Thoracic aorta (tissue), 2 donors: ENCODE results near the gene SYT11. TPM values are rescaled to one million over a fixed set of nuclear protein-coding genes. Genes with fewer than 3 reads are reported as not detected.

Source experiments
- ATAC-seq: fragments of 150-250 bp; one replicate; pipeline ENCODE4 v1.8.0; 2017; ENCODE audit warnings: low read depth; ENCODE audit not compliant: insufficient number of reproducible peaks, low FRiP score
- DNase-seq: peaks from one replicate; pipeline ENCODE4 v3.0.0-alpha.2; 2020; ENCODE audit warnings: low spot score
- H3K27ac ChIP-seq, 2 donors: fragments of 200-600 bp; sonication (generic); 1 replicate in 1 of 2; 2 replicates in 1 of 2; pipeline ENCODE4 v1.5.1; 2016; ENCODE audit warnings: mild to moderate bottlenecking in 2 of 2, moderate library complexity in 2 of 2
- H3K27me3 ChIP-seq: fragments of 200-600 bp; sonication (generic); replicated peaks from 2 replicates; pipeline ENCODE4 v1.6.0; 2016; ENCODE audit warnings: mild to moderate bottlenecking; ENCODE audit not compliant: insufficient read depth
- H3K36me3 ChIP-seq: fragments of 200-600 bp; sonication (generic); one replicate; pipeline ENCODE4 v1.5.1; 2016
- H3K4me1 ChIP-seq, 2 donors: fragments of 200-600 bp; sonication (generic); 1 replicate in 1 of 2; 2 replicates in 1 of 2; pipeline versions ENCODE4 v1.5.1 to v1.6.0; 2016; ENCODE audit warnings: low read depth in 2 of 2, mild to moderate bottlenecking in 1 of 2; ENCODE audit not compliant: control insufficient read depth in 1 of 2
- H3K4me3 ChIP-seq: fragments of 200-600 bp; sonication (generic); 2 replicates; pipeline ENCODE4 v1.5.1; 2016; ENCODE audit warnings: mild to moderate bottlenecking
- H3K9me3 ChIP-seq: fragments of 200-600 bp; sonication (generic); 2 replicates; pipeline ENCODE4 v1.5.1; 2016
- CTCF ChIP-seq: fragments of 200-600 bp; sonication (generic); IDR thresholded peaks from one replicate; pipeline ENCODE4 v1.5.1; 2019; ENCODE audit warnings: antibody characterized with exemption
- total RNA-seq, 2 donors: library from RNA; depleted of rRNA; stranded (reverse); fragments of >200 nt; gene quantifications; one replicate each; pipeline versions ENCODE4 v1.1.0 to v1.2.3, GENCODE V29; 2016

SYT11 gene
- total RNA-seq, 2 donors from 2014 or later: 49.5 to 62.4 TPM

GRCh38 chr1:155882766-155883165, 23.4 kb downstream of the SYT11 start:
- Histone ChIP-seq H3K27ac (no peak overlapping the region), H3K4me1 (no peaks in the 10 kb centered on the region), H3K36me3 (peaks cover 24% of the 10 kb centered on the region), H3K27me3 (no peaks in the 10 kb centered on the region), H3K9me3 (no peaks in the 10 kb centered on the region), H3K4me3 (no peak overlapping the region)
- ATAC-seq (no peak), DNase-seq (no peak)
- TF ChIP-seq CTCF: no peak

DNA sequence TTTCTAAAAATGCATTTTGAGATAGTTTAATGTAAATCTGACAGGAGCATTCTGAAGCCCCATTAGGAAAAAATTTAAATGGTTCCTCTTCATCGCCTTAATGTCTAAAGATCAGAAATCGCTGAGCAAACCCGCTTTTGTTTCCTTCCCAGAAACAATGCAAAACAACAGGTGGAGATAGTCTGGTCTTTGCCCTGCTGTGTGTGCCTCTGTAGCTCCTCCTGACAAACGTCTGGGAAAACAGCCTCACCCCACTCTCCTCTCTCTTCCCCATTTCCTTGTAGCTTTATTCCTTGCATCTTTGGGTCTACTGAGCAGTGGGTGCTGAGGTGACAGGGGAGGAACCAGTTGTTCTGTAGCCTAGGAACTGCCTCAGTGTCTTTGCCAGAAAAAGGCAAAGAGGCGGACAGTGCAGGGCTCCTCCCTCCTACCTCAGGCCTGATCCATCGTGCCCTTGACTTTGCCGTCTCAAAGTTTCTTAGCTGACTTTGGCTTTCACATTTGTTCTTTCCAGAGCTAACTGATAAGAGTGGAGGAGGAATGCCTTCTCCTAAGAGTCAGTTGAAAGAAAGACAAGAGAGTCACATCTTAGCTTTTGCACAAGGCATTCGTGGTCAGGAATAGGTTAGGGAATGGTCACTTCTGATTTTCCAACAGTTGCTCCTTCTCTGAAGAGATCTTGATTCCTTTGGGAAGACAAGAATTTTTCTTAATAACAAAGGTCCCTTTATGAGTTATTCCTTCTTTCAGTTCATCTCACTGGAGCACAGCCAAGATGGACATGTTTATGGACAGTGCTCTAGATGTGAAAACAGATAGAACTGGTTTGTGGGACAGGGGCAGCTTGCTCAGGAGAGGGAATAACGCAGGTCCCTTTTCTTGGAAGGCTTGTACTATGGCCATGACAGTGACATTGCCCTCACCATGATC, 24.9 kb downstream of the SYT11 start:
- Histone ChIP-seq H3K4me1 (no peaks in the 10 kb centered on the region), H3K27me3 (no peaks in the 10 kb centered on the region), H3K36me3 (peaks cover 27% of the 10 kb centered on the region), H3K9me3 (no peaks in the 10 kb centered on the region), H3K27ac (peak overlapping the region; percentile 11 to 35), H3K4me3 (no peak overlapping the region)
- ATAC-seq (no peak), DNase-seq (no peak)
- TF ChIP-seq CTCF: no peak

DNA sequence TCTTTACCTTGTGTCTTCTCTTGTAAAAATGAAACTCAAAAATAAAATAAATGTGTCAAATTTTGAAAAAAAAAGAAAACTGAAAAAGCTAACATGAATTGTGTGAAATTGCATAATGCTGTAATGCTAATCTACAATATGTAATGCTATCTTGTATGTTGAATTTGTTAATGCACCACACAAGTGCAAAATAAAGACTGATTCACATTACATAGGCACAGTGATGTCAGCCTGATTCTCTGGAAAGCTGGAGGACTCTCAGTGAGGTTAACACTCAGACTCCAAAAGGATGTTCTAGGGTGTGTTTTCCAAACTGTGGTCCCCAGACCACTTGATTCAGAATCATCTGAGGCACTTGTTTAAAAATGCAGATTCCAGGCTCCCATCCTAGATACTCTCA, 25.6 kb downstream of the SYT11 start:
- H3K27ac ChIP-seq: no peak overlapping the region
- H3K4me3 ChIP-seq: no peak overlapping the region
- no peaks in the 10 kb centered on the region for H3K9me3 ChIP-seq
- peaks cover 27% of the 10 kb centered on the region for H3K36me3 ChIP-seq
- peaks cover 0 to under 1% of the 10 kb centered on the region in 2 donors for H3K4me1 ChIP-seq
- no peak for DNase-seq
- no peaks in the 10 kb centered on the region for H3K27me3 ChIP-seq
- no peak for ATAC-seq
- TF ChIP-seq CTCF: no peak

DNA sequence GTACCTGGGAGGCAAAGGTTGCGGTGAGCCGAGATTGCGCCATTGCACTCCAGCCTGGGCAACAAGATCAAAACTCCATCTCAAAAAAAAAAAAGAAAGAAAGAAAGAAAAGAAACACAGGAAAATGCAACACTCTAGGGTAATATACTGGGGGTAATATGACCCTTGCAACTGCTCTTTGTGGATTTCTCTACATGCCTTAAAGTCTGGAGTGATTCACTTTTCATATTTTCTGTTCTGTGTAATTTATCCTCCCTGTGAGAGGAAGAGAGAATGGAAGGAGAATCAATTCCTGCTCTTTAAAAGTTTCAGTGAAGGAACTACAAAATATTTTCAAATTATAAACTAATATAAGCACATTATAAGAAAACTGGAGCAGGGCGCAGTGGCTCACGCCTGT, 29.1 kb downstream of the SYT11 start:
- TF ChIP-seq CTCF: no peak
- ATAC-seq (no peak), DNase-seq (no peak)
- Histone ChIP-seq H3K27ac (no peak overlapping the region), H3K36me3 (peaks cover 13% of the 10 kb centered on the region), H3K9me3 (no peaks in the 10 kb centered on the region), H3K4me3 (no peak overlapping the region), H3K27me3 (no peaks in the 10 kb centered on the region), H3K4me1 (peaks cover 14 to 15% of the 10 kb centered on the region in 2 donors)

GRCh38 chr1:155889566-155889965, 30.2 kb downstream of the SYT11 start:
- H3K27ac ChIP-seq: no peak overlapping the region
- H3K4me1 ChIP-seq: peaks cover 20 to 25% of the 10 kb centered on the region in 2 donors
- H3K4me3 ChIP-seq: no peak overlapping the region
- DNase-seq: no peak
- H3K27me3 ChIP-seq: no peaks in the 10 kb centered on the region
- TF ChIP-seq CTCF: no peak
- no peaks in the 10 kb centered on the region for H3K9me3 ChIP-seq
- H3K36me3 ChIP-seq: peaks cover 13% of the 10 kb centered on the region
- no peak for ATAC-seq
